IPS-15b (cell line): ENCODE results near the gene SIRT6.
"Not testable (repeated sequence)": the region's sequence is repeated elsewhere in the genome, so short reads cannot be mapped to it uniquely, and the experiment has no call there.

Source experiments
- H3K27me3 ChIP-seq: one replicate; pipeline ENCODE4 v1.6.1; 2013; ENCODE audit warnings: low read length; ENCODE audit not compliant: control insufficient read depth, insufficient read depth
- H3K36me3 ChIP-seq: one replicate; pipeline ENCODE4 v1.6.1; 2013; ENCODE audit warnings: low read length; ENCODE audit not compliant: control insufficient read depth, insufficient read depth
- H3K4me1 ChIP-seq: one replicate; pipeline ENCODE4 v1.6.1; 2013; ENCODE audit warnings: mild to moderate bottlenecking, low read length; ENCODE audit not compliant: control insufficient read depth, insufficient read depth
- H3K4me3 ChIP-seq: one replicate; pipeline ENCODE4 v1.5.1; 2013; ENCODE audit warnings: low read depth, low read length
- H3K9ac ChIP-seq: one replicate; pipeline ENCODE4 v1.6.1; 2013; ENCODE audit warnings: low read depth, mild to moderate bottlenecking, low read length
- H3K9me3 ChIP-seq: one replicate; pipeline ENCODE4 v1.6.1; 2013; ENCODE audit warnings: mild to moderate bottlenecking, low read length; ENCODE audit not compliant: control insufficient read depth, insufficient read depth

SIRT6 gene

DNA sequence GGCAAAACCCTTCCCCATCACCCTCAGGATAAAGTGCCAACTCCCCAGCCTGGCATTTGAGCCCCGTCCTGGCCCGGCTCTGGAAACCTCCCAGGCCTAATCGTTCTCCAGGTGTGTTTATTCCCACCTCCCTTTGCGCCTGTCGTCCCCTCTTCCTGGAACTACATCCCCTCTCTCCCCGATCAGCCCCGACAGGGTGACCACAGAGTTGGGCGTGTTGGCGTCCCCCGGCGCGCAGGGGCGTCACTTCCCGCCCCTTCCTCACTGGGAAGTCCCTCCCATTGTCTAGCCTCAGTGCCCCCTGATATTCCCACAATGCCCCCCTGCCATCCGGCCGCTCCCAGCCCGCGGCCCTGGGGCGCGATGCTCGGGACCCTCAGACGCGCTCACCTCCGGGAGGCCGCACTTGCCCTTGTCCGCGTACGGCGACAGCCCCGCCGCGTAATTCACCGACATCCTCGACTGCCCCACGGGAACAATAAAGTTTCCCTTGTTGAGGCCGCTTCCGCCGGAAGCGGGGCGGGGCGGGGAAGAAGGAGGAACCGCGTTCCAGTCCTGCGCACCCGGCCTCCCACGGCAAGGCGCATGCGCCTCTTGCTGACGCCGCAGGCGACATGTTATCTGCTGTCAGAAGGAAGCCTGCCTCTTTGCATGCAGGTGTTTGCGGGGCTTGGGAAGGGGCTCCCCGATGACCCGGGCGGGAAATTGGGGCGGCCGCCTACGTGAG, at the start of gene SIRT6, which contains the start of gene ANKRD24:
Gene SIRT6, minus strand, starts transcription at position 480 of the 727 bp plus-strand sequence. Its CDS starts 24 bp downstream, at position 456.
Gene ANKRD24, plus strand, starts transcription at position 606 of the 727 bp plus-strand sequence. CDS start 3,737 bp downstream, outside the sequence.
- Histone ChIP-seq H3K4me1 (no peaks in the 10 kb centered on the region), H3K9ac (peak within 1 kb of the TSS; percentile 79), H3K36me3 (no peaks in the 10 kb centered on the region), H3K27me3 (no peaks in the 10 kb centered on the region), H3K4me3 (peak within 1 kb of the TSS; percentile 91), H3K9me3 (no peaks in the 10 kb centered on the region)

DNA sequence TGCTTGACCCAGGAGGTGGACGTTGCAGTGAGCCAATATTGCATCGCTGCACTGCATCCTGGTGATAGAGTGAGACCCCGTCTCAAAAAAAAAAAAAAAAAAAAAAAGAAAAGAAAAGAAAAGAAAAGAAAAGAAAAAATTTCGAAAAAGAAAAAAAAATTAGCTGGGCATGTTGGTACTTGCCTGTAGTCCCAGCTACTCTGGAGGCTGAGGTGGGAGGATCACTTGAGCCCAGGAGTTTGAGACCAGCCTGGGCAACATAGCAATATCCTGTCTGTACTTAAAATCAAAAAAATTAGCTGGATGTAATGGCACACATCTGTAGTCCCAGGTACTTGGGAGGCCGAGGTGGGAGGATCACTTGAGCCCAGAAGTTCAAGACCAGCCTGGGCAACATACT, 49.8 kb upstream of the SIRT6 start:
- not testable (repeated sequence) for H3K4me1 ChIP-seq, H3K36me3 ChIP-seq, H3K4me3 ChIP-seq, H3K27me3 ChIP-seq, H3K9ac ChIP-seq, H3K9me3 ChIP-seq

DNA sequence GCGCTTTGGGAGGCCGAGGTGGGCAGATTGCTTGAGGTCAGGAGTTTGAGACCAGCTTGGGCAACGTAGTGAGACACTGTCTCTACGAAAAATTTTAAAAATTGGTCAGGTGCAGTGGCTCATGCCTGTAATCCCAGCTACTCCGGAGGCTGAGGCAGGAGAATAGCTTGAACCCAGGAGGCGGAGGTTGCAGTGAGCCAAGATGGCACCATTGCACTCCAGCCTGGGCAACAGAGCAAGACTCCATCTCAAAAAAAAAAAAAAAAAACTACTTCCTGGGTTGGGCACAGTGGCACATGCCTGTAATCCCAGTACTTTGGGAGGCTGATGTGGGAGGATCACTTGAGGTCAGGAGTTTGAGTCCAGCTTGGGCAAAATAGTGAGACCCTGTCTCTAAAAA, 49.2 kb upstream of the SIRT6 start:
- H3K9ac ChIP-seq, H3K4me1 ChIP-seq: not testable (repeated sequence)

DNA sequence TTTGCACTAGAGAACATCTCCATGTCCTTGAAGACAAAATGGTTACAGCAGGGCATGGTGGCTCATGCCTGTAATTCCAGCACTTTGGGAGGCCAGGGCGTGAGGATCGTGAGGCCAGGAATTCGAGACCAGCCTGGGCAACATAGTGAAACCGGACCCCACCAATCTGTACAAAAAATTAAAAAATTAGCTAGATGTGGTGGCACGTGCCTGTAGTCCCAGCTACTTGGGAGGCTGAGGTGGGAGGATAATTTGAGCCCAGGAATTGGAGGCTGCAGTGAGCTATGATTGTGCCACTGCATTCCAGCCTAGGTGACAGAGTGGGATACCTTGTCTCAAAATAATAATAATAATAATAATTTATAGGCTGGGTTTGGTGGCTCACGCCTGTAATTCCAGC, 47.9 kb upstream of the SIRT6 start:
- H3K27me3 ChIP-seq, H3K4me3 ChIP-seq, H3K36me3 ChIP-seq, H3K9me3 ChIP-seq, H3K9ac ChIP-seq, H3K4me1 ChIP-seq: not testable (repeated sequence)

More for the DNA sequence above, 49.2 kb upstream of the SIRT6 start:
- not testable (repeated sequence) for H3K4me3 ChIP-seq, H3K27me3 ChIP-seq, H3K9me3 ChIP-seq, H3K36me3 ChIP-seq

DNA sequence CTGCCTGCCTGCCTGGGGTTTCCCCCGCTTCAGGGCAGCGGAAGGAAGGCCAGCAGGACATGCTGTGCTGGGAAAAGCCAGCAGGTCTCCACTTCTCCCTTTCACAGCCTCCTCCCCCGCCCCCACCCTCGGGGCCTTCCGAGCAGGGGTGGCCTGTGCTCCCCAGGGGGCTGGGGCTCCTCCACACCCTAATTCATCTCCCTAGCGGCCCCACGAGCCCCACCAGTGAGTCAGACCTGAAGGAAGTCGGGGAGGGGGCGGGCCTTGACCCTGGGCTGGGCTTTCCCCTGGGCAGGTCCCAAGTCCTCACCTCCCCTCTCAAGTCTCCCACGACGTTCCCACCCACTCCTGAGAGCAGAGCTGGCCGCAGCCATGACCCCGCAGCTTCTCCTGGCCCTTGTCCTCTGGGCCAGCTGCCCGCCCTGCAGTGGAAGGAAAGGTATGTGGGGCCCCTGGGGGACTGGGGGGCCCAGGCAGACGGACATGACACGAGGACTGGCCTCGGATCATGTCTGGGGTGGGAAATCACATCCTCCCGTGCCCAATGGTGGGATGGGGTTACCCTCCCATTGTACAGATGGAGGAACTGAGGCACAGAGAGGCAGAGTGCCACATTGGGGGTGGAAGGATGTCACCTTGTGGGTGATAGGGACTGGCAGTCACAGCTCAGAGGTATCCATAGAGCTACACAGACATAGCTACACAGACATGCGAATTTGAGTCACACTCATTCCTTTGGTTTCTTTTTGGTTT, 47.0 kb upstream of the SIRT6 start, which contains the start of gene EBI3:
Gene EBI3, plus strand, starts transcription at position 345 of the 753 bp plus-strand sequence. Its CDS starts 28 bp downstream, at position 373.
- peak within 1 kb of the TSS; percentile 37 for H3K4me3 ChIP-seq

DNA sequence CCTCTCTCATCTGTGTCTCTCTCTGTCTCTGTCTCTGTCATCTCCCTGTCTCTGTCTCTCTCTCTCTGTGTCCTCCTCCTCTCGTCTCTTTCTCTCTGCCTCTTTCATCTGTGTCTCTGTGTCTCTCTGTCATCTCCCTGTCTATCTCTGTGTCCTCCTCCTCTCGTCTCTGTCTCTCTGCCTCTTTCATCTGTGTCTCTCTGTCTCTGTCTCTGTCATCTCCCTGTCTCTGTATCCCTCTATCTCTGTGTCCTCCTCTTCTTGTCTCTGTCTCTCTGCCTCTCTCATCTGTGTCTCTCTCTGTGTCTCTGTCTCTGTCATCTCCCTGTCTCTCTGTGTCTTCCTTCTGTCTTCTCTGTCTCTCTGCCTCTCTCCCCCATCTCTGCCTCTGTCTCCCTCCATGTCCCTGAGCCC, 46.4 kb upstream of the SIRT6 start:
- H3K9me3 ChIP-seq, result no peaks in the 10 kb centered on the region
- no peak overlapping the region for H3K9ac ChIP-seq
- peak overlapping the region; percentile 37 for H3K4me3 ChIP-seq
- H3K27me3 ChIP-seq, result peaks cover 4% of the 10 kb centered on the region
- peaks cover 4% of the 10 kb centered on the region for H3K4me1 ChIP-seq
- H3K36me3 ChIP-seq, result peaks cover 2% of the 10 kb centered on the region

More for the DNA sequence above, 47.0 kb upstream of the SIRT6 start, which contains the start of gene EBI3:
- H3K9me3 ChIP-seq, result no peaks in the 10 kb centered on the region
- no peak within 1 kb of the TSS for H3K9ac ChIP-seq
- H3K4me1 ChIP-seq, result peaks cover 4% of the 10 kb centered on the region
- peaks cover 4% of the 10 kb centered on the region for H3K27me3 ChIP-seq
- no peaks in the 10 kb centered on the region for H3K36me3 ChIP-seq

DNA sequence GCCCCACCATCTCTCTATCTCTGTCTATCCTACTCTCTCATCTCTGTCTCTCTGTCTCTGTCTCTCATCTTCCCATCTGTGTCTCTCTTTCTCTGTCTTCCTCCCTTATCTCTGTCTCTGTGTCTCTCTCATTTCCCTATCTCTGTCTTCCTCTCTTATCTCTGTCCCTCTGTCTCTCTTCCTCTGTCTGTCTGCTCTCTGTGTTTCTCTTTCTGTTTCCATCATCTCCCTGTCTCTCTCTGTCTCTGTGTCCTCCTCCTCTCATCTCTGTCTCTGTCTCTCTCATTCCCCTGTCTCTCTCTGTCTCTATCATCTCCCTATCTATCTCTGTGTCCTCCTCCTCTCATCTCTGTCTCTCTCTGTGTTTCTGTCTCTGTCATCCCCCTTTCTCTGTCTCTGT, 45.4 kb upstream of the SIRT6 start:
- no peaks in the 10 kb centered on the region for H3K9me3 ChIP-seq
- H3K9ac ChIP-seq, result no peak overlapping the region
- H3K4me1 ChIP-seq, result peaks cover 4% of the 10 kb centered on the region
- H3K36me3 ChIP-seq, result peaks cover 3% of the 10 kb centered on the region
- no peak overlapping the region for H3K4me3 ChIP-seq
- H3K27me3 ChIP-seq, result peaks cover 4% of the 10 kb centered on the region

DNA sequence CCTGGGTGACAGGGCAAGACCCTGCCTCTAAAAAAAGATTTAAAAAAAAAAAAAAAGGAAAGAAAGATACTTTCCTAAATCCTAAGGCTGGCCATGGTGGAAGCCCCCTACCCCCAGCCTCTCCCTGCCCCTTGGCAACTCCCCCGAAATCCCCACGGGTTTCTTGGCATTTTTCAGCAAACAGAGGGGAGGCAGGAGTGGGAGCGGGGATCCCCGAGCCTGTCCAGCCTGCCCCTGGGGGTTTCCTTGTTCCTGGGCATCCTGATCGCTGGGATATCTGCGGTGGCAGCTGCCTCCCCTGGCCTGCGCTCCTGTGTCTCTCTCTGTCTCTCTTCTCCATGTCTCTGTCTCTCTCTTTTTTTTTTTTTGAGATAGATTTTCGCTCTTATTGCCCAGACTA, 43.5 kb upstream of the SIRT6 start:
- H3K27me3 ChIP-seq, result peaks cover 4% of the 10 kb centered on the region
- H3K4me1 ChIP-seq, result peaks cover 4% of the 10 kb centered on the region
- H3K9me3 ChIP-seq, result no peaks in the 10 kb centered on the region
- no peak overlapping the region for H3K4me3 ChIP-seq
- peaks cover 3% of the 10 kb centered on the region for H3K36me3 ChIP-seq
- no peak overlapping the region for H3K9ac ChIP-seq

DNA sequence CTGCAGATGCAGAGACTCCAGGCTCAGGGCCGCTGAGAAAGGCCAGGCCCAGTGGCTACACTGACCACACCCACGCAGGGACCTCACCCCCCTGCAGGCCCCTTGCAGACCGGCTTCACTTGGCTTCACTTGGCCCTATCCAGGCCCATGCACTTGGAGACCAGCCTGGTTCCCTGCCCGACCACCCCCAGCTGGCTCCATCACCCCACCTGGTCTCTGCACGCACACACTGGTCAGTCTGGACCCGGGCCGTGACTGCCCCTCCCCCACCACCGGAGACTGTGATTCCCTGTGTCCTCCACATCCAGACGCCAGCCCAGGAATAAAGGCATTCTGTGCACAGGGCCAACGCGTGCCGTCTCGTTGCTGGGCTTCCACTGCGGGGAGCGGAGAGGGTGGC, 42.1 kb upstream of the SIRT6 start:
- peaks cover 4% of the 10 kb centered on the region for H3K27me3 ChIP-seq

DNA sequence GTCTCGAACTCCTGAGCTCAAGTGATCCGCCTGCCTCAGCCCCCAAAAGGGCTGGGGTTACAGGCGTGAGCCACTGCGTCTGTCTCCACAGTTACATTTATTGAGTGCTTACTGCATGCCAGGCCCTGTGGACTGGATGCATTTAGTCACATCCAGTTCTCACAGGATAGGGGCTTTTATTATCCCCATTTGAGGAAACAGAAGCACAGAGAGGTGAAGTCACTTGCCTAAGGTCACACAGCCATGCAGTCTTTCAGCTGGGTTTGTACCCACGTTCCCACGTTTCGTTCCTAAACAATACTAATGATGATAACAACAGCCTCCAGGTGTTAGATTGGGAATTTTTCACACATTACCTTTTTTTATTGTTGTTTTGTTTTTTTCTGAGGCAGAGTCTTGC, 37.8 kb upstream of the SIRT6 start:
- Histone ChIP-seq H3K9me3 (no peaks in the 10 kb centered on the region), H3K4me3 (no peak overlapping the region), H3K27me3 (no peaks in the 10 kb centered on the region), H3K4me1 (no peaks in the 10 kb centered on the region), H3K9ac (no peak overlapping the region), H3K36me3 (peaks cover 9% of the 10 kb centered on the region)

More for the DNA sequence above, 42.1 kb upstream of the SIRT6 start:
- H3K9me3 ChIP-seq, result no peaks in the 10 kb centered on the region
- H3K36me3 ChIP-seq, result peaks cover 3% of the 10 kb centered on the region
- H3K9ac ChIP-seq, result no peak overlapping the region
- peaks cover 4% of the 10 kb centered on the region for H3K4me1 ChIP-seq
- no peak overlapping the region for H3K4me3 ChIP-seq

DNA sequence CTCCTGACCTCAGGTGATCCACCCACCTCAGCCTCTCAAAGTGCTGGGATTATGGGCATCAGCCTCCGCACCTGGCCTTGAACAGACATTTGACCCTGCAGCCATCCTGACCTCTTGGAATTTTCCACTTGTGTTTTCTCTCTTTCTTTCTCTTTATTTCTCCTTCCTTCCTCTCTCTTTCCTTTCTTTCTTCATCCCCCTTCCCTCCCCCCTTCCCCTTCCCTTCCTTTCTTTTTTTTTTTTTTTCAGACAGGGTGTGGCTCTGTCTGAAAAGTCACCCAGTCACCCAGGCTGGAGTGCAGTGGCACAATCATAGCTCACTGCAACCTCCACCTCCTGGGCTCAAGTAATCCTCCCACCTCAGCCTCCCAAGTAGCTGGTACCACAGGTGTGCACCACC, 36.2 kb upstream of the SIRT6 start:
- not testable (repeated sequence) for H3K36me3 ChIP-seq, H3K4me3 ChIP-seq, H3K9ac ChIP-seq, H3K4me1 ChIP-seq, H3K27me3 ChIP-seq, H3K9me3 ChIP-seq
